Retinal pigment epithelial cell (primary cell): Measurements from ENCODE around the gene FOXO1.
"Not testable (repeated sequence)": the region's sequence is repeated elsewhere in the genome, so short reads cannot be mapped to it uniquely, and the experiment has no call there.

ENCODE experiments used
- DNase-seq: peaks from one replicate; pipeline ENCODE4 v3.0.0-alpha.2; 2010; ENCODE audit warnings: low read depth
- H3K4me3 ChIP-seq: 2 replicates; pipeline ENCODE4 v1.5.1; 2011; ENCODE audit warnings: mild to moderate bottlenecking, low read length, control low read depth, moderate library complexity
- TF ChIP-seq, protein P1 (sequence below): conservative IDR thresholded peaks from 2 replicates; pipeline ENCODE4 v1.5.1; 2011; ENCODE audit warnings: low read depth, low read length, control low read depth, inconsistent platforms

FOXO1 gene

DNA sequence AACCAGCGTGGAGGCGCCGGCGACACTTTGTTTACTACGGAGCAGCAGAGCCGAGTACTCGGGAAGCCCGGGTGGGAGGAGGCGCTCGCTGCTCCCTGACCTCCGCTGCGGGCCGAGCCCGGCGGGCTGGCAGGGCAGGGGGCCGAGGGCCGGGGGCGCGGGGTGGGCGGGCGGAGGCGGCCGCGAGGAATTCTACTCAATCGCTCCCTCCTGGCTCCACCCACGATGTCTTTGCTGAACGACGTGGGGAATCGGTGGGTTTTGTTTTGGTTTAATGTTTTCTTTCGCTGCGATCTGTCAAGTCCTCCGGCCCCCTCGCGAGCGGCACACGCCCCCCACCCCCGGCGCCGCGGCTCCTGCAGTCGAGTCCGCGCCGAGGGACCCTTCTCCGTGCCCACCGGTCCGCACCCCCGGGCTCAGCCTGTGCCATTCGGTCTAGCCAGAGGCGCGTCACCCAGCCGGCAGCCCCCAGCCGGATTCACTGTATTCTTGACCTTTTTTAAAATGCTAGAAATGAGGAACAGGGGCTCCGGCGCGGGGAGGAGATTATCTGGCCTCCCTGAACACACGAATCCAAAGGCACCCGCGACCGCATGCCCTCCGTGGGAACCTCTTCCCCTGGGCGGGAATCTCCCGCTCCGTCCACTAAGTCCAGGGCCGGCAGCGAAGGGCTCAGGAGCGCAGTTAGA, 636 bp upstream of the FOXO1 start:
- peak overlapping the region; percentile 74 for H3K4me3 ChIP-seq
- TF ChIP-seq, protein P1, sequence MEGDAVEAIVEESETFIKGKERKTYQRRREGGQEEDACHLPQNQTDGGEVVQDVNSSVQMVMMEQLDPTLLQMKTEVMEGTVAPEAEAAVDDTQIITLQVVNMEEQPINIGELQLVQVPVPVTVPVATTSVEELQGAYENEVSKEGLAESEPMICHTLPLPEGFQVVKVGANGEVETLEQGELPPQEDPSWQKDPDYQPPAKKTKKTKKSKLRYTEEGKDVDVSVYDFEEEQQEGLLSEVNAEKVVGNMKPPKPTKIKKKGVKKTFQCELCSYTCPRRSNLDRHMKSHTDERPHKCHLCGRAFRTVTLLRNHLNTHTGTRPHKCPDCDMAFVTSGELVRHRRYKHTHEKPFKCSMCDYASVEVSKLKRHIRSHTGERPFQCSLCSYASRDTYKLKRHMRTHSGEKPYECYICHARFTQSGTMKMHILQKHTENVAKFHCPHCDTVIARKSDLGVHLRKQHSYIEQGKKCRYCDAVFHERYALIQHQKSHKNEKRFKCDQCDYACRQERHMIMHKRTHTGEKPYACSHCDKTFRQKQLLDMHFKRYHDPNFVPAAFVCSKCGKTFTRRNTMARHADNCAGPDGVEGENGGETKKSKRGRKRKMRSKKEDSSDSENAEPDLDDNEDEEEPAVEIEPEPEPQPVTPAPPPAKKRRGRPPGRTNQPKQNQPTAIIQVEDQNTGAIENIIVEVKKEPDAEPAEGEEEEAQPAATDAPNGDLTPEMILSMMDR, result no peak
- no peak for DNase-seq

DNA sequence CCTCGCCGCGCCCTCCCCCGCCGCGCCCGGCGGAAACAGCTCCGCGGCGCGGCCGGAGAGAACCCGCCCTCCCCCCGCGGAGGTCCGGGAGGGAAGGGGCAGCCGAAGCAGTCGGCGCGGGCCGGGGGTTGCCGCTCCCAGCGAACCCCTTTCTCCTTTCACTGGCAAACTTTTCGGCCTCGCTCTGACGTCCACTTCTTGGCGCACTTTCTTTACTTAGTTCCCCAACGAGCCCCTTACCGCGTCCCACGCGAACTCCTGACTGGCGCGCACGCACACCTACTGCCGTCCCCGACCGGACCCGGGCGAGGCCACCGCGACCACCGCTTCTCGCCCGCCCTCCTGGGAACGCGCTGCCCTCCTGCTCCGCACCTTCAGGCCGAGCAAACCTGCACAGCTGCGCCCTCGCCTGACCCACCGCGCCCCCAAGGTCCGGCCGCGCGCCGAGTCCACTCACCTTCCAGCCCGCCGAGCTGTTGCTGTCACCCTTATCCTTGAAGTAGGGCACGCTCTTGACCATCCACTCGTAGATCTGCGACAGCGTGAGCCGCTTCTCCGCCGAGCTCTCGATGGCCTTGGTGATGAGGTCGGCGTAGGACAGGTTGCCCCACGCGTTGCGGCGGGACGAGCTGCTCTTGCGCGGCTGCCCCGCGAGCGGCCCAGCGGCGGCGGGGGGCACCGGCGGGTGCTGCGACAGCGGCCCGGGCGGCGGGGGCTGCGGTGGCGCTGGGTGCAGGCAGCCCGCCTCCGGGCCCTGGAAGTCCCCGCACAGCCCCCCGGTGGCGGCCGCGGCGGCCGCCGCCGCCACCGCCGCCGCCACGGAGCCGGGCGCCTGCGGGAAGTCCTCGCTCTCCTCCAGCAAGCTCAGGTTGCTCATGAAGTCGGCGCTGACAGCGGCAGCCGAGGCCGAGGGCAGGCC, 1.1 kb downstream of the FOXO1 start:
- peak overlapping the region; percentile 83 for H3K4me3 ChIP-seq
- TF ChIP-seq, protein P1, result peak; percentile 12
- DNase-seq, result no peak

DNA sequence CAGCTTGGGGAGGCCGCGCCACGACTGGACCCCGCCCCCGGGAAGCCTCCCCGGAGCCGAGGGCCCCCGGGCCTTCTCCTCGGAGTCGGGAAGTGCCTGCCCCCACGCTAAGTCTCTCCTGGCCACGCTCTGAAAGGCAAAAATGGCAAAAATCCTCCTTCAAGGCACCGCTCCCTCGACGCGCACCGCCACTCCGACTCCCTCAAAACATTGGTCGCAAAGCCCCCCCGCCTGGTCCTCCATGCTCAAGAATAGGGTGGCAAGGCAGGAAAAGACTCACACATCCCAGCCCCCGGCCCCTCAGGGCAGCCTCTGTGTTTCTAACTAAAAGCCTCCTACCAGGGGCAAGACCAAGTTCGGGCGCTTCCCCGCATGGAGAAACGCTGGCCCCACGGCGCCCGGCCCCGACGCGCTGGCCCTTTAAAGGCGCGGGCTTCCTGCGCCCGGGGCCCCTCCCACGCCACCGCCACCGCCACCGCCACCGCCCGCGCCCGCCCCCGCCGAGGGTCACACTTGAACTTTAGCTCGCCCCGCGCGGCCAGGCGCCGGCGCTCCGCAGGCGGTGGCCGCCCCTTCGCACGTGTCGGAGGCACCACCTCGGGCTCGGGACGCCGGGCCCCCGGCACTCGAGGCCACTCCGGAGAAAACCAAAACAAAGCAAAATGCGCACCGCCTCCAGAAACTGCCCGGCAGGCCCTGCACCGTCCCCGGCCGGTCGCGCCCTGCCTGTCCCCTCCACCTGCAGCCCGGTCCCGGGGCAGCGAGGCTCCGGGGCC, 1.9 kb downstream of the FOXO1 start:
- H3K4me3 ChIP-seq, result peak overlapping the region; percentile 83
- TF ChIP-seq, protein P1, result no peak
- no peak for DNase-seq

DNA sequence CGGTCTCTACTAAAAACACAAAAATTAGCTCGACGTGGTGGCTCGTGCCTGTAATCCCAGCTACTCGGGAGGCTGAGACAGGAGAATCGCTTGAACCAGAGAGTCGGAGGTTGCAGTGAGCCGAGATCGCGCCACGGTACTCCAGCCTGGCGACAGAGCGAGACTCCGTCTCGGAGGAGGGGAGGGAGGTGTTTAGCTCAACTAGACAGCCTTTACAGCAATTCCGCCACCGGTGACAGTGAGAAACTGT, 2.4 kb downstream of the FOXO1 start:
- DNase-seq, result not testable (repeated sequence)
- H3K4me3 ChIP-seq, result peak overlapping the region; percentile 83

DNA sequence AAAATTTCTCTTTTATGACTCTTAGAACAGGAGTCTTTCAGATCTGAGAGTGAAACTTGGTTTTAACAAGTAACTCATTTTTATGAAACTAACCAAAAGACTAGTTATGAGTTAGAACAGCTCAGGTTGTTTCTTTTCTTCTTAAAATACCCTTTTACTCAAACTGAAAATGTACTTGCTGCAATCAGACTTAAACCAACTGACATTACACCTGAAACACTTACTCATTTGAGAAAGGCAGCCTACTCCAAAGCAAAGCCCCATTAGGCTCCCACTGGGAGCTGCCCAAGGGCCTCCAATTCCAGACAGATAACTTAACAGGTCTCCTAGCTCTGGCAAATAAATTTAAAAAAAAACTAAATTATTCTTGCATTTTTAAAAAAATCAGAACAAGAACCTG, 3.6 kb downstream of the FOXO1 start:
- no peak for DNase-seq
- H3K4me3 ChIP-seq, result no peak overlapping the region

DNA sequence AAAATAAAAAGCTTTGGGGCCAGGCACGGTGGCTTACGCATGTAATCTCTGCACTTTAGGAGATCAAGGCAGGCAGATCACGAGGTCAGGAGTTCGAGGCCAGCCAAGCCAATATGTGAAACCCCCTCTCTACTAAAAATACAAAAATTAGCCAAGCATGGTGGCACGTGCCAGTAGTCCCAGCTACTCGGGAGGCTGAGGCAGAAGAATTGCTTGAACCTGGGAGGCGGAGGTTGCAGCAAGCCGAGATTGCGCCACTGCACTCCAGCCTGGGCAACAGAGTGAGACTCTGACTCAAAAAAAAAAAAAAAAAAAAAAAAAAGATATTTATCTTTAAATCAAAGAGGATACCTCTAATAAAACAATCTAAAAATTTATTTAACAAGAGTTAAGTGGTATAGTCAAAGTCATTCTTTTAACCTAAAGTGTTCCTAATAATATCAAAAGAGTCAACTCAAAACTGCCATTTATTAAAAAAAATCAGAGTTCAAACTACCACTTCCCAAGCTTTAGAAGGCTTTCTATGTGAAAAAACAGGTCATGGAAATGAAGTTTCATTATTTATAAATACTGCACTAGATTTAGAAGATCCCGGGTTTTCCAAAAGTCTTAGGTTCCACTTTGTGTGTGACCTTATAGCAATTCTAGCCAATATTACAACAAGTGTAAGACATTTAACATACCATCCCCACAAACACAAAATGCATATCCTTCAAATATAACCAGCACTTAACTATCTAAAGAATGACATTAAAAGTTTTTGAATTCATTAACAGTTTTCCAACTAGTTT, 4.4 kb downstream of the FOXO1 start:
- no peak overlapping the region for H3K4me3 ChIP-seq
- TF ChIP-seq, protein P1, result no peak
- DNase-seq, result no peak

More for the DNA sequence above, 3.6 kb downstream of the FOXO1 start:
- TF ChIP-seq, protein P1, result no peak

DNA sequence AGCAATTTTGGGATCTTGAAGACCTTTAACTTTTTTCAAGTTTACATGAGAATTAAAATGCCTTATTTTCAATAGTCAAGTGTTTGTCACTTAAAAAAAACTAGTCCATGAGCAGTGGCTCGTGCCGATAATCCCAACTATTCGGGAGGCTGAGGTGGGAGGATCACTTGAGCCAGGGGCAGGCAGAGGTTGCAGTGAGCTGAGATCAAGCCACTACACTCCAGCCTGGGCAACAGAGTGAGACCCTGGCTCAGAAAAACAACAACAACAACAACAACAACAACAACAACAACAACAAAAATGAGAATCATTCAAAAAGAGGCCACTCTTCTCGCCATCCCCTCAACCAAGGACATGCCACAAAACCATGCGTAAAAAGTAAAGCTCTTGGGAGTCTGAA, 5.7 kb downstream of the FOXO1 start:
- no peak overlapping the region for H3K4me3 ChIP-seq

More for the DNA sequence above, 5.7 kb downstream of the FOXO1 start:
- TF ChIP-seq, protein P1, result no peak
- DNase-seq, result no peak
